Non-pigmented ciliary epithelial cell (primary cell): ENCODE results near the gene GPRC5C.

Experiments used
- DNase-seq: peaks from one replicate; pipeline ENCODE4 v3.0.0-alpha.2; 2010; ENCODE audit warnings: low read depth

Gene GPRC5C

GRCh38 chr17:74452841-74453661 is 21.2 kb downstream of the GPRC5C start:
- DNase-seq: no peak

GRCh38 chr17:74453665-74454196 is 21.8 kb downstream of the GPRC5C start:
- no peak for DNase-seq

- DNase-seq: peak; percentile 15
Measured at GRCh38 chr17:74454197-74455024, 22.5 kb downstream of the GPRC5C start.

GRCh38 chr17:74455025-74455545 is 23.2 kb downstream of the GPRC5C start:
- DNase-seq: no peak

- DNase-seq: no peak
Measured at GRCh38 chr17:74455821-74456220, 23.9 kb downstream of the GPRC5C start.

GRCh38 chr17:74457146-74457819 is 25.4 kb downstream of the GPRC5C start:
- no peak for DNase-seq

GRCh38 chr17:74457820-74458166 is 25.9 kb downstream of the GPRC5C start:
- DNase-seq: no peak

- no peak for DNase-seq
Measured at GRCh38 chr17:74458835-74459234, 26.9 kb downstream of the GPRC5C start.

- no peak for DNase-seq
Measured at GRCh38 chr17:74459622-74460021, 27.7 kb downstream of the GPRC5C start.

- no peak for DNase-seq
Measured at GRCh38 chr17:74460241-74460640, 28.4 kb downstream of the GPRC5C start.

- DNase-seq: no peak
Measured at GRCh38 chr17:74460996-74461395, 29.1 kb downstream of the GPRC5C start.

GRCh38 chr17:74461611-74462010 is 29.7 kb downstream of the GPRC5C start:
- DNase-seq: no peak

- DNase-seq: no peak
Measured at GRCh38 chr17:74464730-74465377, 33.0 kb downstream of the GPRC5C start.

- DNase-seq: no peak
Measured at GRCh38 chr17:74465378-74466110, 33.7 kb downstream of the GPRC5C start.

- DNase-seq: no peak
Measured at GRCh38 chr17:74466111-74466827, 34.4 kb downstream of the GPRC5C start, which contains the start of gene CD300A. Gene CD300A, plus strand, starts transcription at chr17:74466634. Its CDS starts 70 bp downstream, at chr17:74466704.

- no peak for DNase-seq
Measured at GRCh38 chr17:74466828-74467184, 34.9 kb downstream of the GPRC5C start.

- DNase-seq: no peak
Measured at GRCh38 chr17:74467221-74467951, 35.5 kb downstream of the GPRC5C start.

- no peak for DNase-seq
Measured at GRCh38 chr17:74471341-74471740, 39.5 kb downstream of the GPRC5C start.

- DNase-seq: no peak
Measured at GRCh38 chr17:74472890-74473289, 41.0 kb downstream of the GPRC5C start.

GRCh38 chr17:74473294-74473693 is 41.4 kb downstream of the GPRC5C start:
- DNase-seq: no peak
